ENCODE data around the gene EFS. TPM values are rescaled to one million over a fixed set of nuclear protein-coding genes. Genes with fewer than 3 reads are reported as not detected.

Gene EFS
- total RNA-seq, 6 donors from 2014 or later = 4.1 to 18.9 (median 9.3) TPM

- TF ChIP-seq EP300 (IDR thresholded peaks at IDR 0.05) (no peak), POLR2A (IDR thresholded peaks at IDR 0.05) (no peak), POLR2AphosphoS5 (IDR thresholded peaks at IDR 0.05) (no peak), CTCF (IDR thresholded peaks at IDR 0.05) (no peak)
- ATAC-seq (ENCODE audit: low FRiP score in 2 of 2) (no peak), DNase-seq (peak in 1 of 2 donors; percentile 71)
- Histone ChIP-seq H3K9me3 (no peaks in the 10 kb centered on the region), H3K27ac (peak overlapping the region in 2 of 4 donors; percentile 11 to 21), H3K4me1 (peaks cover 28 to 50% (median 29%) of the 10 kb centered on the region in 4 donors), H3K4me3 (no peak overlapping the region), H3K27me3 (no peaks in the 10 kb centered on the region), H3K36me3 (peaks cover 0 to 38% (median 9%) of the 10 kb centered on the region in 4 donors)
- 84 to 86% methylated on average over 17 of the region's 17 CpGs for WGBS, 2 donors
These were observed 56.1 kb downstream of the EFS start for GRCh38 chr14:23308721-23309445.

- DNase-seq (peak in 1 of 2 donors; percentile 69), ATAC-seq (ENCODE audit: low FRiP score in 2 of 2) (no peak)
- TF ChIP-seq POLR2A (IDR thresholded peaks at IDR 0.05) = no peak
- TF ChIP-seq EP300 (IDR thresholded peaks at IDR 0.05) = no peak
- no peak for TF ChIP-seq CTCF (IDR thresholded peaks at IDR 0.05)
- no peak for TF ChIP-seq POLR2AphosphoS5 (IDR thresholded peaks at IDR 0.05)
- Histone ChIP-seq H3K4me1 (peaks cover 30 to 54% (median 32%) of the 10 kb centered on the region in 4 donors), H3K4me3 (peak overlapping the region in 2 of 4 donors; percentile 58 to 71), H3K27ac (peak overlapping the region; percentile 84 to 93 (median 90)), H3K27me3 (no peaks in the 10 kb centered on the region), H3K9me3 (no peaks in the 10 kb centered on the region), H3K36me3 (peaks cover 0 to 38% (median 9%) of the 10 kb centered on the region in 4 donors)
- WGBS, 2 donors = 83 to 91% methylated on average over 12 to 21 of the region's 22 CpGs
These were observed 57.0 kb downstream of the EFS start for GRCh38 chr14:23307687-23308644.

DNA sequence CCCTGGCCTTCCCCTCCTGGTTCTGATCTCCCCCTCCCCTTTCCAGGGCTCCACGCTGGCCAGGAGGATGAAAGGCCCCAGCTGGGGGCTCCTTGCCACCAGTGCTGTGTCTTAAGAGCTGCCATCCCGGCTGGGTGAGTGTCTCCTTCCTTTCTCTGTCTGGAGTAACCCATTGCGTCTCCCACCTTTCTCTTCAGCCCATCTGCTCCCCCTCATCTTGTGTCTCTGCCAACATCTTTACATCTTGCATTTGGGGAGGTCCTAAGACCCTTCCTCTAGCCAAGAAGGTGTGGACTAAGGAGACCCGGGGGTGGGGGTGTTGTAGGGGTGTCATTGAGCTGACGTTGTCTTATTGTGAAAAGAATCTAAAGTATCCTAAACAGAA is 57.8 kb downstream of the EFS start:
- 16% methylated on average over 5 of the region's 5 CpGs for WGBS, 2 donors
- H3K9me3 ChIP-seq = no peaks in the 10 kb centered on the region
- H3K27me3 ChIP-seq = no peaks in the 10 kb centered on the region
- DNase-seq (no peak), ATAC-seq (ENCODE audit: low FRiP score in 2 of 2) (no peak)
- no peak for TF ChIP-seq POLR2A (IDR thresholded peaks at IDR 0.05)
- peaks cover 33 to 58% (median 34%) of the 10 kb centered on the region in 4 donors for H3K4me1 ChIP-seq
- peak overlapping the region; percentile 51 to 76 (median 64) for H3K4me3 ChIP-seq
- peak overlapping the region; percentile 84 to 93 (median 90) for H3K27ac ChIP-seq
- H3K36me3 ChIP-seq = peaks cover 0 to 38% (median 9%) of the 10 kb centered on the region in 4 donors

- Histone ChIP-seq H3K27ac (peak within 1 kb of the TSS; percentile 84 to 93 (median 90)), H3K4me3 (peak within 1 kb of the TSS; percentile 51 to 76 (median 64)), H3K9me3 (no peaks in the 10 kb centered on the region), H3K36me3 (peaks cover 0 to 37% (median 9%) of the 10 kb centered on the region in 4 donors), H3K27me3 (no peaks in the 10 kb centered on the region), H3K4me1 (peaks cover 33 to 58% (median 35%) of the 10 kb centered on the region in 4 donors)
- ATAC-seq (ENCODE audit: low FRiP score in 2 of 2) = peak; percentile 87 to 92
- peak; percentile 93 to 96 for DNase-seq
- WGBS, 2 donors = 2 to 4% methylated on average over 18 to 24 of the region's 24 CpGs
- TF ChIP-seq POLR2AphosphoS5 (IDR thresholded peaks at IDR 0.05) (peak; percentile 78 to 82), CTCF (IDR thresholded peaks at IDR 0.05) (no peak), EP300 (IDR thresholded peaks at IDR 0.05) (no peak), POLR2A (IDR thresholded peaks at IDR 0.05) (peak in 2 of 4 donors; percentile 80 to 84)
These were observed 58.4 kb downstream of the EFS start, which contains the start of gene BCL2L2 for GRCh38 chr14:23306412-23307145. BCL2L2 (plus strand) TSS chr14:23306833; CDS start chr14:23307768, 935 bp downstream.

Small RNA genes within 50 kb of the gene (small RNA-seq; reads per million reads assigned to genes)
- 0 reads per million in 4 donors for gene MIR208A

Other genes with a start within 250 kb of the EFS start
- gene CEBPE, start 245.9 kb downstream of the EFS start, total RNA-seq = under 1 TPM in 2 of 6 donors, not detected in 4; 0.31 to 0.77 TPM
- 10 to 100 TPM; 30.4 to 58.2 (median 42.0) TPM for gene SLC7A8, start 181.5 kb downstream of the EFS start, total RNA-seq
- not detected for gene RNF212B, start 127.2 kb downstream of the EFS start, total RNA-seq
- gene HOMEZ, start 79.0 kb downstream of the EFS start, total RNA-seq = 10 to 100 TPM in 4 of 6 donors, 1 to 10 TPM in 2; 3.9 to 13.7 (median 11.2) TPM
- gene PPP1R3E, start 62.3 kb downstream of the EFS start, total RNA-seq = 10 to 100 TPM in 4 of 6 donors, 1 to 10 TPM in 2; 6.7 to 95.3 (median 12.8) TPM
- gene BCL2L2, start 58.3 kb downstream of the EFS start, total RNA-seq = 10 to 100 TPM; 38.8 to 53.8 (median 47.3) TPM
- gene PABPN1, start 43.7 kb downstream of the EFS start, total RNA-seq = 100 to 1,000 TPM in 3 of 6 donors, 10 to 100 TPM in 3; 47.6 to 325 (median 85.7) TPM
- gene SLC22A17, start 12.3 kb downstream of the EFS start, total RNA-seq = 10 to 100 TPM in 4 of 6 donors, 1 to 10 TPM in 2; 5.8 to 16.8 (median 12.4) TPM
- not detected for gene IL25, start 7.6 kb upstream of the EFS start, total RNA-seq
- 1 to 10 TPM in 3 of 6 donors, under 1 TPM in 1, not detected in 2; 0.47 to 3.1 (median 2.3) TPM for gene CMTM5, start 11.9 kb upstream of the EFS start, total RNA-seq
- gene MYH6, start 43.1 kb upstream of the EFS start, total RNA-seq = not detected
- not detected for gene MYH7, start 70.5 kb upstream of the EFS start, total RNA-seq
- gene NGDN, start 104.5 kb upstream of the EFS start, total RNA-seq = 10 to 100 TPM; 25.4 to 42.6 (median 35.5) TPM
- gene ZFHX2, start 186.6 kb upstream of the EFS start, total RNA-seq = 1 to 10 TPM; 1.7 to 6.3 (median 3.0) TPM
- 10 to 100 TPM; 16.7 to 27.2 (median 20.4) TPM for gene THTPA, start 191.1 kb upstream of the EFS start, total RNA-seq
- 100 to 1,000 TPM in 5 of 6 donors, 10 to 100 TPM in 1; 73.9 to 418 (median 140) TPM for gene AP1G2, start 202.6 kb upstream of the EFS start, total RNA-seq
- 1 to 10 TPM in 5 of 6 donors, under 1 TPM in 1; 0.69 to 6.5 (median 2.5) TPM for gene JPH4, start 213.6 kb upstream of the EFS start, total RNA-seq